Activated T-helper 1 cell treated with anti-CD3 and anti-CD28 coated beads, Interleukin-12 subunit alpha, Interleukin-12 subunit beta, Interleukin-2, Interleukin-4 antibody, amounts not matched to agents 30 ng/mL and 10 ng/mL and 1 ng/mL, durations not matched to agents 14 hours and 24 hours and 36 hours (primary cell): Measurements from ENCODE around the gene RYK. TPM values are rescaled to one million over a fixed set of nuclear protein-coding genes. Genes with fewer than 3 reads are reported as not detected.
A peak's percentile ranks its signal among the peaks of the same experiment; 100 is the strongest.

ENCODE experiments used
- DNase-seq: peaks from one replicate; pipeline ENCODE4 v3.0.0; 2021; ENCODE audit warnings: low spot score
- H3K27ac Mint-ChIP-seq: one replicate; pipeline ENCODE4 v1.8.0; 2021; ENCODE audit warnings: mild to moderate bottlenecking, mixed read lengths
- H3K27me3 Mint-ChIP-seq: one replicate; pipeline ENCODE4 v1.8.0; 2022; ENCODE audit warnings: mild to moderate bottlenecking, moderate library complexity, mixed read lengths; ENCODE audit not compliant: insufficient read depth
- H3K36me3 Mint-ChIP-seq: one replicate; pipeline ENCODE4 v1.8.0; 2021; ENCODE audit warnings: low read depth, mixed read lengths
- H3K4me1 Mint-ChIP-seq: one replicate; pipeline ENCODE4 v1.8.0; 2021; ENCODE audit warnings: low read depth, mixed read lengths
- H3K4me3 Mint-ChIP-seq: one replicate; pipeline ENCODE4 v1.8.0; 2021; ENCODE audit warnings: mild to moderate bottlenecking, moderate library complexity, mixed read lengths
- H3K9me3 Mint-ChIP-seq: one replicate; pipeline ENCODE4 v1.8.0; 2021; ENCODE audit warnings: mixed read lengths
- intact Hi-C: fragments of 100-400 bp; cut with micrococcal nuclease; formaldehyde crosslinking; loops from one replicate; pipeline ENCODE4 v1.15.1; 2024
- total RNA-seq: library from RNA; stranded (reverse); gene quantifications from 2 replicates; pipeline ENCODE4 v1.2.3, GENCODE V29; 2022

Gene RYK
- 15.8 and 16.8 TPM in 2 replicates for total RNA-seq

- H3K27me3 Mint-ChIP-seq = peaks cover 35% of the 10 kb centered on the region
- intact Hi-C loops = loop anchor here (1.0 to 5.0 kb wide), 5 partner anchors 11 to 678 kb away; partner anchors contain the start of genes CDV3 and CEP63
- H3K4me1 Mint-ChIP-seq = peaks cover 35% of the 10 kb centered on the region
- peak within 1 kb of the TSS; percentile 88 for H3K4me3 Mint-ChIP-seq
- H3K9me3 Mint-ChIP-seq = no peaks in the 10 kb centered on the region
- DNase-seq = peak; percentile 66
- H3K36me3 Mint-ChIP-seq = peaks cover 7% of the 10 kb centered on the region
- H3K27ac Mint-ChIP-seq = peak within 1 kb of the TSS; percentile 89
Observed at GRCh38 chr3:134250717-134251220, at the start of gene RYK. Gene RYK (minus strand): TSS chr3:134250859. CDS start chr3:134250654, 205 bp downstream.

DNA sequence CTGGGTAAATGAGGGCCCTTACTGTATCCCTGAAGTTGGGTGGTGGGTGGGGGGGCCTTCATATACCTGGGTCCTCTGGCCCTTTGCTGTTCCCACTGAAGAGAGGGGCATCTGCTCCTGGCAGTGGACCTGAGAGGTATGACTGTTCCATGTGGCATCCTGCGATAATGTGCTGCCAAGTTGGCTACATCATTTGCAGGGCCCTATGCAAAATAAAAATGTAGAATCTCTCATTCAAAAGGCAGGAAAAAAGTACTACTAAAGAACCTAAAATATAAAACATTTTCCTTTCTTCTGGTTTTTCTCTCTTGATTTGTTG lies 49.2 kb upstream of the RYK start:
- intact Hi-C loops = loop anchor here (1.0 kb wide), 1 partner anchor 87 kb away; no protein-coding TSS in a partner anchor
- Mint-ChIP-seq H3K4me1 (no peaks in the 10 kb centered on the region), H3K27me3 (peaks cover 60% of the 10 kb centered on the region), H3K27ac (no peak overlapping the region), H3K9me3 (peaks cover 10% of the 10 kb centered on the region), H3K4me3 (no peak overlapping the region), H3K36me3 (peaks cover 2% of the 10 kb centered on the region)
- DNase-seq = no peak

- DNase-seq = no peak
- intact Hi-C loops = loop anchor here (1.0 kb wide), 1 partner anchor 86 kb away; no protein-coding TSS in a partner anchor
- Mint-ChIP-seq H3K36me3 (peaks cover 2% of the 10 kb centered on the region), H3K4me3 (no peak overlapping the region), H3K27ac (no peak overlapping the region), H3K4me1 (no peaks in the 10 kb centered on the region), H3K27me3 (peaks cover 55% of the 10 kb centered on the region), H3K9me3 (peaks cover 10% of the 10 kb centered on the region)
Observed at GRCh38 chr3:134299185-134299887, 48.7 kb upstream of the RYK start.

DNA sequence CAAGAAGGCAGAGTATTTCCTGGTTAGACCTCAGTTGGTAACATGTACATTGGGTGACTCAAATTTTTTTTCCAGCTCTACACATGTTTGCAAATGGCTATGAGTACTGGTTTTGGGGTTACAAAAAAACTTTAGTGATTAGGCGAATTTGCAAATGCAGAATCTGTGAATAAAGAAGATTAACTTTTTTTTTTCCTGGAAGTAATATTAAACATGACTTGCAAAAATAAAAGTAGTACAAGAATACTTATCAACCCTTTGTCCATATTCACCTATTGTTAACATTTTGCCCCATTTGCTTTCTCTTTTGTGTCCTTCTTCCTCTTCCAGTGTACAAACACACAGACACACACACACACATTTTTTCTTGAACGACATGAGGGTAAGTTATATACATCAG lies 47.6 kb upstream of the RYK start:
- H3K27me3 Mint-ChIP-seq = peaks cover 46% of the 10 kb centered on the region
- peaks cover 2% of the 10 kb centered on the region for H3K36me3 Mint-ChIP-seq
- intact Hi-C loops = no loop called here
- peaks cover 10% of the 10 kb centered on the region for H3K9me3 Mint-ChIP-seq
- H3K4me1 Mint-ChIP-seq = no peaks in the 10 kb centered on the region
- no peak overlapping the region for H3K4me3 Mint-ChIP-seq
- H3K27ac Mint-ChIP-seq = no peak overlapping the region
- no peak for DNase-seq

DNA sequence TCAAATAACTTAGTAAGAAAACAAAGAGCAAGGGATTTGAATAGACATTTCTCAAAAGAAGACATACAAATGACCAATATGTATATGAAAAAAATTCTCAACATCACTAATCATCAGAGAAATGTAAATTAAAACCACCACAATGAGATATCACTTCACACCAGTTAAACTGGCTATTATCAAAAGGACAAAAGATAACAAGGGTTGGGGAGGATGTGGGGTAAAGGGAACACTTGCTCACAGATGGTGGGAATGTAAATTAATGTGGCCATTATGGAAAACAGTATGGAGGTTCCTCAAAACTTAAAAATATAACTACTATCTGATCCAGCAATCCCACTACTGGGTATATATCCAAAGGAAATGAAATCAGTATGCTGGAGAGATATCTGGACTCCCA lies 46.0 kb upstream of the RYK start:
- intact Hi-C loops = no loop called here
- Mint-ChIP-seq H3K27me3 (peaks cover 36% of the 10 kb centered on the region), H3K4me3 (no peak overlapping the region), H3K36me3 (peaks cover 2% of the 10 kb centered on the region), H3K4me1 (no peaks in the 10 kb centered on the region), H3K9me3 (peaks cover 10% of the 10 kb centered on the region), H3K27ac (no peak overlapping the region)
- no peak for DNase-seq

DNA sequence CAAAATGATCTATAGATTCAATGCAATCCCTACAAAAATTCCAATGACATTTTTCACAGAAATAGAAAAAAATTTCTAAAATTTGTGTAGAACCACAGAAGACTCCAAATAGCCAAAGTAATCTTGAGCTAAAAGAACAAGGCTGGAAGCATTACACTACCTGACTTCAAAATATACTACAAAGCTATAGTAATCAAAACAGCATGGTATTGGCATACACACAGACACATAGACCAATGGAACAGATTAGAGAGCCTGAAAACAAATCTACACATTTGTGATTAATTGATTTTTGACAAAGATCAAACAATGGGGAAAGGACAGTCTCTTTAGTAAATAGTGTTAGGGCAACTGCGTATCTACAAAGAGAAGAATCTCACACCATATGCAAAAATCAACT lies 45.3 kb upstream of the RYK start:
- Mint-ChIP-seq H3K9me3 (peaks cover 10% of the 10 kb centered on the region), H3K27ac (no peak overlapping the region), H3K4me3 (no peak overlapping the region), H3K4me1 (no peaks in the 10 kb centered on the region), H3K27me3 (peaks cover 39% of the 10 kb centered on the region), H3K36me3 (peaks cover 2% of the 10 kb centered on the region)
- DNase-seq = no peak
- intact Hi-C loops = no loop called here

- Mint-ChIP-seq H3K4me3 (no peak overlapping the region), H3K4me1 (no peaks in the 10 kb centered on the region), H3K27me3 (peaks cover 32% of the 10 kb centered on the region), H3K36me3 (peaks cover 2% of the 10 kb centered on the region), H3K9me3 (peaks cover 10% of the 10 kb centered on the region), H3K27ac (no peak overlapping the region)
- intact Hi-C loops = loop anchor here (1.0 kb wide), 6 partner anchors 14 to 509 kb away; partner anchors contain the start of genes CEP63 and RYK
- peak; percentile 61 for DNase-seq
Observed at GRCh38 chr3:134294302-134295280, 43.9 kb upstream of the RYK start.

DNA sequence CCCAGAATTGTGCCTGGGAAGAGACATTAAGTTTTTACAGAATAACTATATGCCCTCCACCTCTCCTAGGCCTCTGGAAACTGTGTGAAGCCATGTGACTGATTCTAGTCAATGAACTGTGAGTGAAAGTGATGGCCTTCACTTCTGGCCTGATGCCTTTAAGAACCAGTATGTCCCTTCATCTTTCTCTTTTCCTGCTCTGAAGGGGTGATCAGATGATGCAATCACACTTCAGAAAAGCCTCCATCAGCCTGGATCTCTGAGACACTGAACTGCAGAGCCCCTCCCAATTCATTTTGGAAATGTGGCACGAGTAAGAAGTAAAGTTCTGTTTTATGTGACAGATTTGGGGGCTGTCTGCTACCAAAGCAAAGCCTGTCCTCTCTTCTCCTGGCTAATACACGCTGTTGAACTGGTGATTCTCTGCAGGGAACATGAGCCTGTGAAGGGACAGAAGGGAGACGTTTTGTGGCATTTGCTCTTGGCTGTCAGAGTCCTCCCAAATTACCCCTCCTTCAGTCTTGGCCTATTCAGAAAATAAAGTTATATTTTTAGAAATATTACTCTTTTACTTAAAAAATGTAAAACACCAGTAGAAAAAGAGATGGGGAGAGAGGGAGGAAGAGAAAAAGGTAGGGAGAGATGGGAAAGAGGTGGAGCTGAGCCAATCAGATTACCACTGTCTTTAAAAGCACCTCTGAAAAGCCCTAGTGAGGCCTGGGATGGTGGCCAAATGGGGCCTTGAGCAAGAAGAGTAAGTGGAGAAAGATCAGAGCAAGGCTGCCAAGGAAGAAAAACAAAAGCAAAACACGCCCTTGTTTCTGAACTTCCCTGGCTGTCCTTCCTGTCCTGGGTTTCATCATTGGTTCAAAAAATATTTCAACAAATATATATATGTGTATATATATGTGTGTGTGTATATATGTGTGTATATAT lies 40.9 kb upstream of the RYK start:
- H3K4me3 Mint-ChIP-seq = no peak overlapping the region
- peaks cover 9% of the 10 kb centered on the region for H3K9me3 Mint-ChIP-seq
- intact Hi-C loops = no loop called here
- no peak for DNase-seq
- peaks cover 2% of the 10 kb centered on the region for H3K36me3 Mint-ChIP-seq
- H3K27me3 Mint-ChIP-seq = peaks cover 35% of the 10 kb centered on the region
- no peak overlapping the region for H3K27ac Mint-ChIP-seq
- H3K4me1 Mint-ChIP-seq = no peaks in the 10 kb centered on the region

GRCh38 chr3:134287512-134287911 lies 36.9 kb upstream of the RYK start:
- Mint-ChIP-seq H3K27me3 (peaks cover 43% of the 10 kb centered on the region), H3K9me3 (no peaks in the 10 kb centered on the region), H3K4me3 (no peak overlapping the region), H3K27ac (no peak overlapping the region), H3K36me3 (no peaks in the 10 kb centered on the region), H3K4me1 (no peaks in the 10 kb centered on the region)
- DNase-seq = no peak
- intact Hi-C loops = no loop called here

DNA sequence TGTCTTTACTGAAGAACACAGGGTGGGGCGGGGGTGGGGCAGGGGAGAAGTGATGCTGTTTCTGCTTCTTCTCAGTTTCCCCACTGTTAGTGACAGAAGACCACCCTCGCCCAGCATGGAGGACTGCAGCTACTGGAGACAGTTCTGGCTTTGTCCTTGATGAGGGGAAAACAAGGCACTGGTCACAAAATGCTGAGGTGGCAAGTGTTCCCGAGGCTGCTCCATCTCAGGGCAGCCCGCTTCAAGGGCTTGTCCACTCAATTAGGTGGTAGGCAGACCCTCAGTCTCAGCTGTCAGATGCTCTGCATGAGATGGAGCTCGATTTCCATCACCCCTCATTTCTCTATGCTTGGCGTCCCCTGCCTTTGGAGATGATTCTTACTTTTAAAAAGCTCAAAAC lies 33.8 kb upstream of the RYK start:
- H3K9me3 Mint-ChIP-seq = no peaks in the 10 kb centered on the region
- H3K27ac Mint-ChIP-seq = no peak overlapping the region
- intact Hi-C loops = no loop called here
- no peak for DNase-seq
- H3K27me3 Mint-ChIP-seq = peaks cover 53% of the 10 kb centered on the region
- no peak overlapping the region for H3K4me3 Mint-ChIP-seq
- no peaks in the 10 kb centered on the region for H3K36me3 Mint-ChIP-seq
- no peaks in the 10 kb centered on the region for H3K4me1 Mint-ChIP-seq

DNA sequence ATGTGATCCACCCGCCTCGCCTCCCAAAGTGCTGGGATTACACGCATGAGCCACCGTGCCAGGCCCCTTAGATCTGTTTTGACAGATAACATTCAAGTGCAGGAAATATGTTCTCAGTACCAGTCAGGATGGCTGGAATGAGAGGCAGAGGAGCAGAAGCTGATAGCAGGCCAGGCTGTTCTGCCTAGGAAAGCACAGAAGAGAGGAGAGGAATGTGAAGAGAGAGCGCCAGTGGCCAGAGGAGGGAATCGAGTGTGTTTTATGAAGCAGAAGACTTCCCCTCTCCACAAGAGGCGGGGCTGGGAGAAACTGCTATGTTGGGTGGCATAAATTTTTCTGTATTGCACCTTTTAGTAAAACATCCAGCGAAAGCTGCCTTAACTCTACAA lies 32.0 kb upstream of the RYK start:
- H3K4me1 Mint-ChIP-seq = no peaks in the 10 kb centered on the region
- no peak overlapping the region for H3K27ac Mint-ChIP-seq
- no peaks in the 10 kb centered on the region for H3K9me3 Mint-ChIP-seq
- no peaks in the 10 kb centered on the region for H3K36me3 Mint-ChIP-seq
- intact Hi-C loops = no loop called here
- H3K27me3 Mint-ChIP-seq = peaks cover 42% of the 10 kb centered on the region
- no peak for DNase-seq
- no peak overlapping the region for H3K4me3 Mint-ChIP-seq

DNA sequence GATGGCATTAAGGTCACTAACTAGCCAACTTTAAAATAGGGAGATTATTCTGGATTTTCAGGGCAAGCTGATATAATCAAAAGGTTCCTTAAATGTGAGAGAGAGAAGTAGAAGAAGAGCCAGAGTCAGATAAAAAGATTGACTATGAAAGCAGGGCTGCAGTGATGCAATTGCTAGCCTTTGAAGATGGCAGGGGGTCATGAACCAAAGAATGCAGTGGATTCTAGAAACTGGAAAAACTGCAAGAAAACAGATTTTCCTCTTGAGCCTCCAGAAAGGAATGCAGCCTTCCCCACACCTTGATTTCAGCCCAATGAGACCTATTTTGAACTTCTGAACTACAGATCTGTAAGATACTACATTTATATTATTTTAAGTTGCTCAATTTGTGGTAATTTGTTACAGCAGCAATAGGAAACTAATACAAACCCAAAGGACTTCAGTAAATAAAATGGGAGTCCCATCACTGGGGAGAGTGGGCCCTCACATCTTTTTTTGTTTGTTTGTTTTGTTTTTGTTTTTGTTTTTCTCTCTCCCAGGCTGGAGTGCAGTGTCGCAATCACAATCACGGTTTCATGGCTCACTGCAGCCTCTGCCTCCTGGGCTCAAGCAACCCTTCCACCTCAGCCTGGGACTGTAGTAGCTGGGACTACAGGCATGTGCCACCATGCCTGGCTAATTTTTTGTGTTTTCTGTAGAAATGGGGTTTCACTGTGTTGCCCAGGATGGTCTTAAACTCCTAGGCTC lies 31.4 kb upstream of the RYK start:
- Mint-ChIP-seq H3K9me3 (no peaks in the 10 kb centered on the region), H3K4me3 (no peak overlapping the region), H3K36me3 (no peaks in the 10 kb centered on the region), H3K27ac (no peak overlapping the region), H3K4me1 (no peaks in the 10 kb centered on the region), H3K27me3 (peaks cover 39% of the 10 kb centered on the region)
- DNase-seq = no peak
- intact Hi-C loops = no loop called here
